Measurements from ENCODE around the gene ANKRD29. TPM values are rescaled to one million over a fixed set of nuclear protein-coding genes. Genes with fewer than 3 reads are reported as not detected.
"Not testable (repeated sequence)": the region's sequence is repeated elsewhere in the genome, so short reads cannot be mapped to it uniquely, and the experiment has no call there.

The ANKRD29 gene
- total and polyA plus RNA-seq, 9 of the 15 experiments (the other 6 are each of a cell fraction or from before 2014, with no cell fraction given) = 0.36 TPM; not detected in 8

GRCh38 chr18:23614413-23614812 lies 48.3 kb downstream of the ANKRD29 start:
- Histone ChIP-seq H3K27ac (ENCODE audit: extremely low read depth, low read depth, low read length) (no peak overlapping the region), H3K4me1 (replicated peaks in 1 of 2; ENCODE audit: control insufficient read depth in 2 of 2, insufficient read depth in 2 of 2, low read length in 2 of 2) (peaks cover 0 to 6% of the 10 kb centered on the region in 2 experiments; a peak in 2 of 5 replicates), H3K9me1 (ENCODE audit: control insufficient read depth, insufficient read depth, low read length) (no peaks in the 10 kb centered on the region), H4K20me1 (replicated peaks; ENCODE audit: control insufficient read depth, insufficient read depth, low read length) (0 out of 2 replicates have a peak, but pooled peaks cover 2% of the 10 kb centered on the region), H3K4me3 (no peak overlapping the region), H3K79me2 (ENCODE audit: control insufficient read depth, insufficient read depth, low read length) (no peaks in the 10 kb centered on the region), H3K4me2 (ENCODE audit: insufficient read depth, low read length) (no peak overlapping the region), H3K9me3 (replicated peaks; ENCODE audit: control insufficient read depth, insufficient read depth, low read depth, low read length) (no peaks in the 10 kb centered on the region), H3K27me3 (ENCODE audit: control insufficient read depth in 2 of 2, insufficient read depth in 2 of 2, low read length in 2 of 2) (peaks cover 25 to 32% of the 10 kb centered on the region in 2 experiments; a peak in 4 of 5 replicates), H3K36me3 (ENCODE audit: control insufficient read depth, insufficient read depth, low read length) (no peaks in the 10 kb centered on the region), H3K9ac (ENCODE audit: insufficient read depth in 1 of 2, low read depth in 2 of 2, low read length in 2 of 2) (no peak overlapping the region), H2AFZ (ENCODE audit: low read depth, low read length) (no peak overlapping the region)
- intact Hi-C loops (cut with micrococcal nuclease) = no loop called here
- POLR2A ChIA-PET = interaction anchor here (0.5 to 0.6 kb wide), 2 partner anchors 13 to 1715 kb away, joined by 3 read pairs; no protein-coding TSS in a partner anchor
- peak; percentile 92 for TF ChIP-seq ZNF121 (CRISPR knock-in tag; conservative IDR thresholded peaks at IDR 0.05)
- peak; percentile 45; the same call in 1 of the 2 replicates for TF ChIP-seq NR2C1 (IDR thresholded peaks at IDR 0.05)
- TF ChIP-seq NR2C1 (tag; IDR thresholded peaks at IDR 0.05) = no peak
- no peak for TF ChIP-seq NR2C2 (CRISPR knock-in tag; IDR thresholded peaks at IDR 0.05)
- TF ChIP-seq NR2C2 (tag; IDR thresholded peaks at IDR 0.05) = peak; percentile 48; the same call in 1 of the 2 replicates
- TF ChIP-seq PHB (CRISPR knock-in tag; IDR thresholded peaks at IDR 0.05) = no peak
- no peak for ATAC-seq
- CTCF ChIA-PET (ENCODE audit: low intra/inter-chr PET ratio) = no interaction called here
- in situ Hi-C loops (cut with MboI) = no loop called here
- no peak for DNase-seq (ENCODE audit: extremely low read depth in 1 of 4, low spot score in 3 of 4)
- WGBS (ENCODE audit: insufficient coverage, low coverage, missing lambda C conversion rate) = 5% methylated on average over 2 of the region's 2 CpGs
- no peak for FAIRE-seq
- no TSS peak for BruUV-seq (replicated peaks)

- H3K9me1 ChIP-seq (ENCODE audit: control insufficient read depth, insufficient read depth, low read length); in situ Hi-C loops (cut with MboI); intact Hi-C loops (cut with micrococcal nuclease); H3K9me3 ChIP-seq (replicated peaks; ENCODE audit: control insufficient read depth, insufficient read depth, low read depth, low read length); BruUV-seq (replicated peaks); H3K4me2 ChIP-seq (ENCODE audit: insufficient read depth, low read length); H3K9ac ChIP-seq (ENCODE audit: insufficient read depth in 1 of 2, low read depth in 2 of 2, low read length in 2 of 2); H3K4me3 ChIP-seq; H2AFZ ChIP-seq (ENCODE audit: low read depth, low read length); FAIRE-seq; H3K27ac ChIP-seq (ENCODE audit: extremely low read depth, low read depth, low read length); H3K79me2 ChIP-seq (ENCODE audit: control insufficient read depth, insufficient read depth, low read length); DNase-seq (ENCODE audit: extremely low read depth in 1 of 4, low spot score in 3 of 4); H3K36me3 ChIP-seq (ENCODE audit: control insufficient read depth, insufficient read depth, low read length); CTCF ChIA-PET (ENCODE audit: low intra/inter-chr PET ratio); H3K4me1 ChIP-seq (replicated peaks in 1 of 2; ENCODE audit: control insufficient read depth in 2 of 2, insufficient read depth in 2 of 2, low read length in 2 of 2); ATAC-seq; H4K20me1 ChIP-seq (replicated peaks; ENCODE audit: control insufficient read depth, insufficient read depth, low read length): not testable (repeated sequence)
- 9% methylated on average over 6 of the region's 7 CpGs for WGBS (ENCODE audit: insufficient coverage, low coverage, missing lambda C conversion rate)
- peaks cover 21 to 25% of the 10 kb centered on the region in 2 experiments for H3K27me3 ChIP-seq (ENCODE audit: control insufficient read depth in 2 of 2, insufficient read depth in 2 of 2, low read length in 2 of 2)
- POLR2A ChIA-PET = interaction anchor here (0.6 to 1.0 kb wide), 4 partner anchors 27 to 498 kb away, joined by 3 read pairs; partner anchors contain the start of gene NPC1
Measured at GRCh38 chr18:23613091-23613475, 49.6 kb downstream of the ANKRD29 start.
